Activated gamma-delta T cell (primary cell): ENCODE results near the gene CYP46A1.

Source experiments
- DNase-seq: peaks from one replicate; lab custom pipeline; 2025; lab: John Stamatoyannopoulos, UW

Gene CYP46A1

GRCh38 chr14:99744199-99744872 is 60.2 kb downstream of the CYP46A1 start:
- no peak for DNase-seq

GRCh38 chr14:99744873-99745224 is 60.8 kb downstream of the CYP46A1 start:
- DNase-seq = no peak

GRCh38 chr14:99745307-99745951 is 61.3 kb downstream of the CYP46A1 start:
- DNase-seq = no peak

GRCh38 chr14:99747167-99747566 is 63.1 kb downstream of the CYP46A1 start:
- DNase-seq = no peak

GRCh38 chr14:99747582-99748330 is 63.7 kb downstream of the CYP46A1 start:
- no peak for DNase-seq

GRCh38 chr14:99748529-99748928 is 64.4 kb downstream of the CYP46A1 start:
- DNase-seq = no peak

GRCh38 chr14:99749142-99749541 is 65.0 kb downstream of the CYP46A1 start:
- DNase-seq = no peak

- no peak for DNase-seq
These were observed 65.9 kb downstream of the CYP46A1 start for GRCh38 chr14:99749763-99750715.

GRCh38 chr14:99750746-99751450 is 66.8 kb downstream of the CYP46A1 start:
- no peak for DNase-seq

GRCh38 chr14:99751539-99752485 is 67.7 kb downstream of the CYP46A1 start:
- no peak for DNase-seq

GRCh38 chr14:99752486-99753121 is 68.5 kb downstream of the CYP46A1 start:
- no peak for DNase-seq

GRCh38 chr14:99753225-99754140 is 69.4 kb downstream of the CYP46A1 start:
- DNase-seq = no peak

GRCh38 chr14:99754141-99755067 is 70.3 kb downstream of the CYP46A1 start:
- no peak for DNase-seq

GRCh38 chr14:99755068-99755405 is 70.9 kb downstream of the CYP46A1 start:
- no peak for DNase-seq

GRCh38 chr14:99755629-99756603 is 71.8 kb downstream of the CYP46A1 start:
- no peak for DNase-seq

GRCh38 chr14:99756796-99757195 is 72.7 kb downstream of the CYP46A1 start:
- DNase-seq = no peak
